Measurements from ENCODE around the gene AP1M2.

- TF ChIP-seq CTCF (IDR thresholded peaks at IDR 0.05) (no peak), POLR2A (IDR thresholded peaks at IDR 0.05) (no peak)
Measured at GRCh38 chr19:10620786-10621185, 33.7 kb upstream of the AP1M2 start.

Data from prostate gland (tissue), 2 donors.